Loucy (cell line): ENCODE results near the gene CYGB.

Experiments used
- CTCF ChIP-seq: fragments of 200-600 bp; sonication (generic); conservative IDR thresholded peaks from 2 replicates; pipeline ENCODE4 v1.5.1; 2014; ENCODE audit warnings: mild to moderate bottlenecking, antibody characterized with exemption, low read length
- EZH2phosphoT487 ChIP-seq: fragments of 200-600 bp; IDR thresholded peaks from 2 replicates; pipeline ENCODE4 v1.6.1; 2018; ENCODE audit warnings: antibody characterized with exemption, mild to moderate bottlenecking, moderate library complexity, borderline replicate concordance

GRCh38 chr17:76546556-76547182, 9.2 kb upstream of the CYGB start:
- TF ChIP-seq CTCF (no peak), EZH2phosphoT487 (no peak)
